GM12891 (cell line): ENCODE measurements around the gene SPATA13.

Experiments used
- DNase-seq: peaks from one replicate; pipeline ENCODE4 v3.0.0; 2011; ENCODE audit warnings: low spot score; ENCODE audit not compliant: insufficient read length
- FAIRE-seq: peaks from 2 replicates; lab custom pipeline; 2011; peaks lifted over from hg19 to GRCh38; lab: Jason Lieb, UNC
- PAX5 ChIP-seq: IDR thresholded peaks from 2 replicates; pipeline ENCODE4 v1.6.1; 2011; ENCODE audit warnings: low read length, moderate library complexity, mild to moderate bottlenecking; ENCODE audit not compliant: insufficient read depth, severe bottlenecking
- POLR2A ChIP-seq: IDR thresholded peaks from 2 replicates; pipeline ENCODE4 v1.6.1; 2011; ENCODE audit warnings: low read depth, low read length, control low read depth
- POLR2AphosphoS5 ChIP-seq: IDR thresholded peaks from 2 replicates; pipeline ENCODE4 v1.6.1; 2011; ENCODE audit warnings: low read depth, low read length, control low read depth
- POU2F2 ChIP-seq: IDR thresholded peaks from 2 replicates; pipeline ENCODE4 v1.6.1; 2011; ENCODE audit warnings: low read depth, mild to moderate bottlenecking, control low read depth, low read length, moderate library complexity
- SPI1 ChIP-seq: IDR thresholded peaks from 2 replicates; pipeline ENCODE4 v1.6.1; 2011; ENCODE audit warnings: low read depth, low read length, control low read depth
- TAF1 ChIP-seq: IDR thresholded peaks from 2 replicates; pipeline ENCODE4 v1.6.1; 2011; ENCODE audit warnings: low read depth, low read length, control low read depth

The SPATA13 gene

DNA sequence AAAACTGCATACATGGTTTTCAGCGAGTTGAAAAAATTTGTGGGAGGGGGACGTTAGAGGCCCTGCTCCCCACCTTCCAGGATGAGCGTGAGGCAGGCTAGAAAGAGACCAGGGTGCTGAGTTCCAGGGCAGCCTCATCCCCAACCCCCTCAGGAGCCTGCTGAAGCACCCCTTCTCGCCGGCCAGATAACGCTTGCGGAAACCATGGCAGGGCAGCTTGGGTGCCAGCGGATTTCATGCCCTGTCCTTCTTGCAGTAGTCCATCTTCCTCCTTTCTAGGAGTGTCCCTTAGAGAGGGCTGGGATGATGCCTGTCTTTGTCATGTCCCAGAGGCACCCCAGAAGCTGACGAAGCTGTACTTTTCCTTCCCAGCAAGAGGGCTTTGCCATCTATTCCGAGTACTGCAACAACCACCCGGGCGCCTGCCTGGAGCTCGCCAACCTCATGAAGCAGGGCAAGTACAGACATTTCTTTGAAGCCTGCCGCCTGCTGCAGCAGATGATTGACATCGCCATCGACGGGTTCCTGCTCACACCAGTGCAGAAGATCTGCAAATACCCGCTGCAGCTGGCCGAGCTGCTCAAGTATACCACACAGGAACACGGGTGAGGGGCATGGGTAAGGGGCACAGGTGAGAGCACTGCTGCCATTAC lies 129.9 kb downstream of the SPATA13 start:
- no peak for FAIRE-seq

DNA sequence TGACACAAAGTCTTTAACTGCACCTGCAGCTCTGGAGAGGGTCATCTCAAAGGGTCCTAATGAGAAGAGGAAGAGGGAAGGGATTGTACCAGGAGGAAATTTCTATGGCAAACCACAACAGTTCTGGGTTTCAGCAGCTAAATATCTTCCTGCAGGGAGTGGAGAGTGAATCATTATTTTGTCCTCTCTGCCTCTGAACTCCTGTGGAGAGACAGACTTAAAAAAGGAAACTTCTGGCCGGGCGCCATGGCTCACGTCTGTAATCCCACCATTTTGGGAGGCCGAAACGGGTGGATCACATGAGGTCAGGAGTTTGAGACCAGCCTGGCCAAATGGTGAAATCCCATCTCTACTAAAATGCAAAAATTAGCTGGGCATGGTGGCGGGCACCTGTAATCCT lies 132.0 kb downstream of the SPATA13 start:
- TF ChIP-seq POU2F2 (no peak), TAF1 (no peak), POLR2A (no peak), POLR2AphosphoS5 (no peak), SPI1 (no peak), PAX5 (no peak)
- FAIRE-seq = no peak
- DNase-seq = no peak

More for the DNA sequence above, 129.9 kb downstream of the SPATA13 start:
- DNase-seq = no peak
- TF ChIP-seq SPI1 (no peak), PAX5 (no peak), POLR2A (no peak), TAF1 (no peak), POU2F2 (no peak), POLR2AphosphoS5 (no peak)

DNA sequence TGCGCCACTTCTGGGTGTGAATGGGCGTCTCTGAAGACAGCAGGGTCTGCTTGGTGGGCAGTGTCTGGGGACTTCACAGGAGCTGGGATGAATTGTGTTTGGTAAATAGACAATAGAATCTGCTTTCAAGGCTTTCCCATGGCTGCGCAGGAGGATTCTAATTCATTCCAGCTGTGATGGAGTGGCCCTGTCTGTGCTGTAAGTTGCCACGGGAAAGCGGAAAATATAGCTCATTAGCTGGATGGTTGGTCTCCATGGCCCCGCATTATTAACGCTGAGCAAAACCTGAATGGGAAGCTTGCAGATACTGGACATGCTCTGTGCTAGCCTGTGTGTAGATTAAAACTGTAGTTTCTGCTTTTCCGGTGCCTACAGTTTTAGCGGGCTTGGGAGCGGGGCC lies 133.2 kb downstream of the SPATA13 start:
- TF ChIP-seq POU2F2 = no peak
- no peak for TF ChIP-seq POLR2A
- TF ChIP-seq TAF1 = no peak
- no peak for TF ChIP-seq POLR2AphosphoS5
- TF ChIP-seq SPI1 = no peak
- DNase-seq (no peak), FAIRE-seq (no peak)

DNA sequence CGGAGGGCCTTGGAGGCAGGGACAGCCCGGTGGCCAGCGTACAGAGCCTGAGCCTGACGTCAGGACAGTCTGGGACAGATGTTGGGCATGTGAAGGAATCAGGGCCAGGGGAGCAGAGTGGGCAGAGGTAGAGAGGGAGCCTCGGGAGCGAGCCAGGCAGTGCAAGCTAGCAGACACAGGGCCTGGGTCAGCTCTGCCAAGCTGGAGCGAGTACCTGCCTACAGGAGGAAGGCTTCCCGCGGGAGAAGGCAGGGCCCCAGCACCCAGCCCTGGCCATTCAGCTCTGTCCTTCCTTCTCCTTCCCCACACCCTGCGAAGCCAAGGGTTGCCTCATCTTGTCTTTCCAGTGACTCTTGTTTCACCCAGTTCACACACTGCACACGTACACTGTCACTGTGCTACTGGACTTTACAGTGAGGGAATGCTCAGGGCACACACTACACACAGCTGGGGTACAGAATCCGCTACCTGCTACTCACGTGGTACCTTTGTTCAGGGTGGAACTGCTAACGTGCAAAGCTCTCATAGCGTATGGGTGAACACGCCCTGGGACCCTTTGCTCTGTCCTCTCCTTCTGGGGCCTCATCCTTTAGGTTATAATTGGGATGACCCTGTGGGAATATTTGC lies 139.1 kb downstream of the SPATA13 start:
- TF ChIP-seq POU2F2 (no peak), POLR2A (no peak), TAF1 (no peak), PAX5 (no peak), SPI1 (no peak), POLR2AphosphoS5 (no peak)
- no peak for FAIRE-seq

DNA sequence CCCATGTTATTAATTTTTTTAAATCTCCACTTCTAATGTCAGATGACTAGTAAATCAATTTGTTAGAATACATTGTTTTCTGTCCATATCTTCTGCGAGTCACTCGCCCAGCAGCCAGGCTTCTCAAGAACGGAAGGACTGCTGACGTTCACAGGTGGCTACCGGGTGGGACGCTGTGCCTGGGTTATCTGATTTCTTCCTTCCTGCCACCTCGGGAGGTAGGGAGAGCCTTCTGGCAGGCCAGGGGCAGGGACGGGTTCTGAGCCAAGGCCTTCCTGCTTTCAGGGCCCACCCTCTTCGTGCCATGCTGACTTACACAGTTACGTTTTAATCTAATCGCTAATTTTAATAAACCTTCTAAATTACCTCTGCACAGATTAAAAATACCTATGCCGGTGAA lies 140.9 kb downstream of the SPATA13 start:
- DNase-seq (no peak), FAIRE-seq (no peak)
- no peak for TF ChIP-seq TAF1
- no peak for TF ChIP-seq POLR2AphosphoS5
- no peak for TF ChIP-seq POLR2A
- no peak for TF ChIP-seq SPI1
- TF ChIP-seq PAX5 = no peak
- TF ChIP-seq POU2F2 = no peak

More for the DNA sequence above, 139.1 kb downstream of the SPATA13 start:
- DNase-seq = no peak

DNA sequence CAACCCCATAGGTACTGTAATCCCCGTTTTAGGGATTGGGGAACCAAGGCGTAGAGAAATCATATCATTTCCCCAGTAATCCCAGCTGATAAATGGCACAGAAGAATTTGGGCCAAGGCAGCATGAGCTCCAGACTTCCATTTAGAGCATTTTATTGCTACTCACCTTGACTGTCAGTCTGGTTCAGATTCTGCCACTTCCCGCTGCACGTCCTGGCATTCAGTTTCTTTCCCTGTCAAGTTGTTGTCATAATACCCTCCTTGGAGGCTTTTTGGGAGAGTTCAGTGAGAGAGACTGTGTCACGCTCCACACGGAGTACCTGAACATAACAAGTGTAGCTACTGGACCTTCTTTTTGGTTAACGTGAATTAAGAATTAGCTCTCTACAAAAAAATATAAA lies 141.4 kb downstream of the SPATA13 start:
- FAIRE-seq (no peak), DNase-seq (no peak)
- no peak for TF ChIP-seq POLR2A
- TF ChIP-seq PAX5 = no peak
- TF ChIP-seq POLR2AphosphoS5 = no peak

DNA sequence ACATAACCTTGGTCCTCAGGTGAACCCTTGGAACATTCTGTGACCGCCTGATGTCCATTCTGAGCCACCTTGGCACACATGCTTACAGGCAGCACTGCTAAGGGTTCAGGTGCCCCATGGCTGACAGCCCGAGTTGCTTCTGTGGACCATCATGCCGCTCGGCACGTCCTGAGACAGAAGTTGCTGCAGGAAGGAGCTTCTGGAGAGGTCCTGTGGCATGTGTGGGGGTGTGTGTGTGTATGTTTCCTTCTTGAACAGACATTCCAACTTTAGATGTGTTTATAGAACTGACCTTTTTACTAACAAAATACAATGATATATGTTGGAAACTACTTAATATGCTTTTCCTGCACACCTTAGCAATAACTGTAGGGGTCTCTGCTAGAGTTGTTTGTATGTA lies 144.1 kb downstream of the SPATA13 start:
- DNase-seq = no peak
- TF ChIP-seq POLR2AphosphoS5 = no peak
- TF ChIP-seq POLR2A = no peak
- no peak for TF ChIP-seq POU2F2
- no peak for TF ChIP-seq SPI1
- no peak for FAIRE-seq

DNA sequence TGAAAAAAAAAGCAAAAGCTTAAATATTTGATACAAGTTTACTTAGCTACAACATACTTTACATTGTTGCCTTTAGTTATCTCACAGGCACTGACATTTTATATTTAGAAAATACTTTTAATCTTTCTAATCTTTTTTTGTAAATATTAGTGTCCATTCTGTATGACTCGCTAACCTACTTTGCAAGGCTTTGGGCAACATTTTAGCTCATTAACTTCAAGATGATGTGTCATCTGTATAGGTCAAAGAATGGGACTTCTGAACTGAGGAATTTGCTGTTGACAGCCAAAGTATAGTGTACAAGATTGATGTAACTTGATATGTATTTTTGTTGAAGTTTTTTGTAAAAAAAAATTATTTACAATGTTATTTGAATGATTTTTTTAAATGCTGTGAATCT lies 146.1 kb downstream of the SPATA13 start:
- DNase-seq (no peak), FAIRE-seq (no peak)
- TF ChIP-seq POLR2A = no peak
- no peak for TF ChIP-seq PAX5
- no peak for TF ChIP-seq TAF1
- TF ChIP-seq POU2F2 = no peak
- no peak for TF ChIP-seq SPI1
- TF ChIP-seq POLR2AphosphoS5 = no peak

DNA sequence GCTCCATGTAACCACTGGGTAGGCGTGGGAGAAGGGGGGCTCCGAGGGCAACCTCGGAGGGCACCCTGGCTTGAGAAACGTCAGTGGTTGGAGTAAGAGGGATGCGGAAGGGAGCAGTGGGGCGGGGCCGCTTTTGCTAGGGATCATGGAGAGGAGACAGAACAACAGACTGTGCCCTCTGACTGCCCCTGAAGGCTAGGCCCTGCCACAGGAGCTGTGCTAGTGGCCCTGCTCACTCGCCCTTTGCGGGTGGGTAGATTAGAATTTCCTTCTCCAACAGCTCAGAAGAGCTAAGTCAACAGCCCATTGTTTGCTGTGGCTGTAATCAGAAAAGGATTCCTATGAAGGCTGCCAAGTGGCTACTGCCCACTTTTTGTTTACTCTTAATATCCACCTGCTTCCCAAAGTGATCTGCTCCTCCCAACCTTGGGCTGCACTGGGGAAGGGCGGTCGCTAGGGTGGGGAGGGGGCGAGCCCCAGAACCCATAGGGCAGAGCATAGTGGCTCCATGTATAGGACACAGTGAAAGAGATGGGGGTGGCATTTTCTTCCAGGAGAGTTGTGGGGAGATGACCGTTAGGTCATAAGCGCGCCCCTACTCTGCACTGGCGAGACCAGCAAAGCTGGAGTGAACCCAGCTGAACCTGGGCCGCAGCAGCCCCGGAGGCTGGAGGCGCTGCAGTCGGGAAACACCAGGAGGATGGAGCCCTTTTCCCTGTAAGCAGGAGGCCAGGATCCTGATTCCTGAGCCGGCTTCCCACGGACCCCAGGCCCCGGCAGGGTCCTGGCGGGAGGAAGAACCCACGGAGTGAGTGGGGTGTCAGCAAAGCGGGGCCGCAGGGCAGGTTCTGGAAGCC lies 146.9 kb downstream of the SPATA13 start:
- TF ChIP-seq PAX5 = no peak
- no peak for TF ChIP-seq SPI1
- no peak for TF ChIP-seq POLR2AphosphoS5
- no peak for TF ChIP-seq POU2F2
- no peak for TF ChIP-seq TAF1
- no peak for TF ChIP-seq POLR2A
- DNase-seq = no peak
- FAIRE-seq = no peak
